ENCODE measurements around the gene ZFPM1. TPM values are rescaled to one million over a fixed set of nuclear protein-coding genes. Genes with fewer than 3 reads are reported as not detected.

Gene ZFPM1
- total RNA-seq, 4 donors from 2014 or later: 0.31 to 0.71 (median 0.56) TPM

- TF ChIP-seq CTCF (IDR thresholded peaks at IDR 0.05 in 4 of 5, conservative IDR thresholded peaks at IDR 0.05 in 1 of 5): no peak
Measured at GRCh38 chr16:88471115-88471514, 18.0 kb downstream of the ZFPM1 start.

GRCh38 chr16:88471575-88471974, 18.5 kb downstream of the ZFPM1 start:
- H3K27ac ChIP-seq: no peak overlapping the region
- H3K36me3 ChIP-seq: no peaks in the 10 kb centered on the region
- TF ChIP-seq POLR2A (IDR thresholded peaks at IDR 0.05): no peak
- no peak for TF ChIP-seq CTCF (IDR thresholded peaks at IDR 0.05 in 4 of 5, conservative IDR thresholded peaks at IDR 0.05 in 1 of 5)
- H3K4me3 ChIP-seq: no peak overlapping the region
- no peaks in the 10 kb centered on the region for H3K9me3 ChIP-seq
- DNase-seq (no peak), ATAC-seq (no peak)
- in situ Hi-C loops (cut with MboI; ENCODE audit: low sequenced_read_pairs in 4 of 4): no loop called here
- no peaks in the 10 kb centered on the region for H3K4me1 ChIP-seq
- H3K27me3 ChIP-seq: peaks cover 0 to 7% (median 4%) of the 10 kb centered on the region in 3 donors
- intact Hi-C loops (cut with DNase I; ENCODE audit: low total_unique reads): no loop called here

More at GRCh38 chr16:88471115-88471514, 18.0 kb downstream of the ZFPM1 start:
- in situ Hi-C loops (cut with MboI; ENCODE audit: low sequenced_read_pairs in 4 of 4): no loop called here
- ATAC-seq (no peak), DNase-seq (no peak)
- intact Hi-C loops (cut with DNase I; ENCODE audit: low total_unique reads): no loop called here
- Histone ChIP-seq H3K27ac (no peak overlapping the region), H3K4me3 (no peak overlapping the region), H3K9me3 (no peaks in the 10 kb centered on the region), H3K36me3 (no peaks in the 10 kb centered on the region), H3K4me1 (no peaks in the 10 kb centered on the region), H3K27me3 (peaks cover 0 to 7% (median 4%) of the 10 kb centered on the region in 3 donors)

GRCh38 chr16:88472069-88472468, 19.0 kb downstream of the ZFPM1 start:
- TF ChIP-seq CTCF (IDR thresholded peaks at IDR 0.05 in 4 of 5, conservative IDR thresholded peaks at IDR 0.05 in 1 of 5): no peak
- TF ChIP-seq POLR2A (IDR thresholded peaks at IDR 0.05): no peak
- Histone ChIP-seq H3K27me3 (peaks cover 0 to 6% (median 4%) of the 10 kb centered on the region in 3 donors), H3K9me3 (no peaks in the 10 kb centered on the region), H3K4me1 (no peaks in the 10 kb centered on the region), H3K4me3 (no peak overlapping the region), H3K36me3 (no peaks in the 10 kb centered on the region), H3K27ac (no peak overlapping the region)
- no peak for DNase-seq
- in situ Hi-C loops (cut with MboI; ENCODE audit: low sequenced_read_pairs in 4 of 4): no loop called here
- no peak for ATAC-seq
- intact Hi-C loops (cut with DNase I; ENCODE audit: low total_unique reads): no loop called here

DNA sequence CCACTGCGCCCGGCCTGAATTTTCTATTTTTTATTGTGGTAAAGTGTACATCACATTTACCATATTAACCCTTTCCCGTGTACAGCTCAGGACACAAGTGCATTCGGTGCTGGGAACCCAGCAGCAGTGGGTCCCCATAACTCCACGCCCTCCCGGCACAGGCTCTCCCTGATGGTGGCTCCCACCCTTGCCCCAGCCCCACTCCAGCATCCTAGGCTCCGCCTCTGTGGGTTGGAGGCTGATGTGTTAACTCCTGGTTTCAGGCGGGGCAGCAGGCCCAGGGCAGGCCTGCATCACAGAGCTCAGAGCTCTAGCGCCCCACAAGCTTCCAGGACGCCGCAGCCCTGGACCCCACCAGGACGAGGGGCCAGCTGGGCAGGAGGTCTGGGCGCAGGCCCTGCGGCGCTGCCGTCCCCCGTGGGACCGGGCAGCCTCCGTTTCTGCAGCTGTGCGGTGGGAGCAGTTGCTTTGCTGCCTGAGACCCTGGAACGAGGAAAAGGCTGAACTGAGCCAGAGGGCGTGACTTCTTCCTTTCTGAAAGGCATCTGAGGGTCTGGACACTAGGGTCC, 19.6 kb downstream of the ZFPM1 start:
- H3K36me3 ChIP-seq: no peaks in the 10 kb centered on the region
- no peaks in the 10 kb centered on the region for H3K27me3 ChIP-seq
- no peaks in the 10 kb centered on the region for H3K4me1 ChIP-seq
- H3K27ac ChIP-seq: no peak overlapping the region
- no peaks in the 10 kb centered on the region for H3K9me3 ChIP-seq
- DNase-seq (no peak), ATAC-seq (no peak)
- H3K4me3 ChIP-seq: no peak overlapping the region
- in situ Hi-C loops (cut with MboI; ENCODE audit: low sequenced_read_pairs in 4 of 4) (no loop called here), intact Hi-C loops (cut with DNase I; ENCODE audit: low total_unique reads) (no loop called here)
- TF ChIP-seq POLR2A (IDR thresholded peaks at IDR 0.05) (no peak), CTCF (IDR thresholded peaks at IDR 0.05 in 4 of 5, conservative IDR thresholded peaks at IDR 0.05 in 1 of 5) (no peak)
